ENCODE measurements around the gene OR52N1. TPM values are rescaled to one million over a fixed set of nuclear protein-coding genes. Genes with fewer than 3 reads are reported as not detected.

OR52N1 gene
- total and polyA plus RNA-seq, 7 donors, result not detected

- DNase-seq, result no peak
- Histone ChIP-seq H3K36me3 (no peaks in the 10 kb centered on the region), H3K27me3 (no peaks in the 10 kb centered on the region), H3K27ac (no peak overlapping the region), H3K9me3 (no peaks in the 10 kb centered on the region), H3K4me1 (no peaks in the 10 kb centered on the region), H3K4me3 (no peak overlapping the region)
- intact Hi-C loops (cut with DNase I), result no loop called here
- TF ChIP-seq CTCF (IDR thresholded peaks at IDR 0.05), result no peak
- TF ChIP-seq EP300 (IDR thresholded peaks at IDR 0.05), result no peak
- TF ChIP-seq POLR2A (IDR thresholded peaks at IDR 0.05), result no peak
- no peak for TF ChIP-seq POLR2AphosphoS5 (IDR thresholded peaks at IDR 0.05)
- WGBS, 2 donors, result 88 to 90% methylated on average over 6 of the region's 6 CpGs
Observed at GRCh38 chr11:5737670-5738392, 53.2 kb downstream of the OR52N1 start.

- intact Hi-C loops (cut with DNase I), result no loop called here
- H3K9me3 ChIP-seq, result no peaks in the 10 kb centered on the region
- H3K4me3 ChIP-seq, result no peak overlapping the region
- H3K36me3 ChIP-seq, result no peaks in the 10 kb centered on the region
- DNase-seq, result no peak
- no peaks in the 10 kb centered on the region for H3K4me1 ChIP-seq
- no peak overlapping the region for H3K27ac ChIP-seq
- TF ChIP-seq POLR2A (IDR thresholded peaks at IDR 0.05) (no peak), EP300 (IDR thresholded peaks at IDR 0.05) (no peak), POLR2AphosphoS5 (IDR thresholded peaks at IDR 0.05) (no peak), CTCF (IDR thresholded peaks at IDR 0.05) (no peak)
- no peaks in the 10 kb centered on the region for H3K27me3 ChIP-seq
Observed at GRCh38 chr11:5737091-5737490, 54.0 kb downstream of the OR52N1 start.

Other genes starting within 250 kb of the OR52N1 start
- 1 to 10 TPM in 3 of 4 donors, not detected in 1; 1.5 to 3.0 (median 1.6) TPM for gene OR52H1, start 242.7 kb downstream of the OR52N1 start, total RNA-seq
- gene OR52H1, start 242.7 kb downstream of the OR52N1 start, polyA plus RNA-seq, result under 1 TPM in 1 of 3 donors, not detected in 2; 0.09 TPM
- gene OR52B6, start 210.4 kb downstream of the OR52N1 start, total RNA-seq, result not detected
- under 1 TPM in 1 of 3 donors, not detected in 2; 0.07 TPM for gene OR52B6, start 210.4 kb downstream of the OR52N1 start, polyA plus RNA-seq
- 1 to 10 TPM; 3.5 to 5.5 (median 4.8) TPM for gene TRIM6, start 194.6 kb downstream of the OR52N1 start, total RNA-seq
- 1 to 10 TPM in 2 of 3 donors, under 1 TPM in 1; 0.60 to 1.2 (median 1.0) TPM for gene TRIM6, start 194.6 kb downstream of the OR52N1 start, polyA plus RNA-seq
- gene TRIM34, start 166.3 kb downstream of the OR52N1 start, total RNA-seq, result 10 to 100 TPM in 1 of 4 donors, 1 to 10 TPM in 3; 3.5 to 10.2 (median 7.3) TPM
- gene TRIM34, start 166.3 kb downstream of the OR52N1 start, polyA plus RNA-seq, result 1 to 10 TPM; 3.6 to 9.1 (median 7.4) TPM
- 10 to 100 TPM; 11.7 to 29.9 (median 14.3) TPM for gene TRIM5, start 106.2 kb downstream of the OR52N1 start, total RNA-seq
- 10 to 100 TPM in 1 of 3 donors, 1 to 10 TPM in 2; 5.4 to 12.4 (median 7.2) TPM for gene TRIM5, start 106.2 kb downstream of the OR52N1 start, polyA plus RNA-seq
- gene TRIM22, start 101.5 kb downstream of the OR52N1 start, total RNA-seq, result 10 to 100 TPM; 21.1 to 64.8 (median 40.5) TPM
- 100 to 1,000 TPM in 1 of 3 donors, 1 to 10 TPM in 2; 6.6 to 106 (median 7.9) TPM for gene TRIM22, start 101.5 kb downstream of the OR52N1 start, polyA plus RNA-seq
- under 1 TPM in 2 of 4 donors, not detected in 2; under 0.01 to 0.83 TPM for gene OR56B1, start 54.8 kb downstream of the OR52N1 start, total RNA-seq
- gene OR56B1, start 54.8 kb downstream of the OR52N1 start, polyA plus RNA-seq, result under 1 TPM in 1 of 3 donors, not detected in 2; 0.12 TPM
- gene OR52N4, start 37.0 kb downstream of the OR52N1 start, total RNA-seq, result 1 to 10 TPM in 1 of 4 donors, not detected in 3; 1.8 TPM
- gene OR52N4, start 37.0 kb downstream of the OR52N1 start, polyA plus RNA-seq, result under 1 TPM in 1 of 3 donors, not detected in 2; 0.60 TPM
- gene OR52N5, start 7.9 kb downstream of the OR52N1 start, total RNA-seq, result not detected
- not detected for gene OR52N5, start 7.9 kb downstream of the OR52N1 start, polyA plus RNA-seq
- not detected for gene OR52N2, start 17.7 kb upstream of the OR52N1 start, total RNA-seq
- under 1 TPM in 1 of 3 donors, not detected in 2; 0.10 TPM for gene OR52N2, start 17.7 kb upstream of the OR52N1 start, polyA plus RNA-seq
- gene OR52E6, start 50.6 kb upstream of the OR52N1 start, total RNA-seq, result not detected
- not detected for gene OR52E6, start 50.6 kb upstream of the OR52N1 start, polyA plus RNA-seq
- not detected for gene OR52E8, start 66.4 kb upstream of the OR52N1 start, total RNA-seq
- gene OR52E8, start 66.4 kb upstream of the OR52N1 start, polyA plus RNA-seq, result not detected
- not detected for gene OR52E4, start 89.4 kb upstream of the OR52N1 start, total RNA-seq
- gene OR52E4, start 89.4 kb upstream of the OR52N1 start, polyA plus RNA-seq, result not detected
- gene OR52E5, start 101.9 kb upstream of the OR52N1 start, total RNA-seq, result not detected
- gene OR52E5, start 101.9 kb upstream of the OR52N1 start, polyA plus RNA-seq, result not detected
- gene OR56A3, start 151.0 kb upstream of the OR52N1 start, total RNA-seq, result not detected
- gene OR56A3, start 151.0 kb upstream of the OR52N1 start, polyA plus RNA-seq, result not detected
- gene OR56A5, start 177.2 kb upstream of the OR52N1 start, total RNA-seq, result not detected
- gene OR56A5, start 177.2 kb upstream of the OR52N1 start, polyA plus RNA-seq, result not detected
- gene OR52L1, start 195.7 kb upstream of the OR52N1 start, total RNA-seq, result not detected
- not detected for gene OR52L1, start 195.7 kb upstream of the OR52N1 start, polyA plus RNA-seq
- not detected for gene OR56A4, start 215.7 kb upstream of the OR52N1 start, total RNA-seq
- gene OR56A4, start 215.7 kb upstream of the OR52N1 start, polyA plus RNA-seq, result not detected
- gene OR56A1, start 239.5 kb upstream of the OR52N1 start, total RNA-seq, result under 1 TPM in 1 of 4 donors, not detected in 3; under 0.01 TPM
- gene OR56A1, start 239.5 kb upstream of the OR52N1 start, polyA plus RNA-seq, result not detected

Measured in sigmoid colon (tissue), 7 donors.